IPS-15b (cell line): ENCODE measurements around the gene C11orf86.

Source experiments
- H3K27me3 ChIP-seq: one replicate; pipeline ENCODE4 v1.6.1; 2013; ENCODE audit warnings: low read length; ENCODE audit not compliant: control insufficient read depth, insufficient read depth
- H3K36me3 ChIP-seq: one replicate; pipeline ENCODE4 v1.6.1; 2013; ENCODE audit warnings: low read length; ENCODE audit not compliant: control insufficient read depth, insufficient read depth
- H3K4me1 ChIP-seq: one replicate; pipeline ENCODE4 v1.6.1; 2013; ENCODE audit warnings: mild to moderate bottlenecking, low read length; ENCODE audit not compliant: control insufficient read depth, insufficient read depth
- H3K4me3 ChIP-seq: one replicate; pipeline ENCODE4 v1.5.1; 2013; ENCODE audit warnings: low read depth, low read length
- H3K9ac ChIP-seq: one replicate; pipeline ENCODE4 v1.6.1; 2013; ENCODE audit warnings: low read depth, mild to moderate bottlenecking, low read length
- H3K9me3 ChIP-seq: one replicate; pipeline ENCODE4 v1.6.1; 2013; ENCODE audit warnings: mild to moderate bottlenecking, low read length; ENCODE audit not compliant: control insufficient read depth, insufficient read depth

Gene C11orf86, protein sequence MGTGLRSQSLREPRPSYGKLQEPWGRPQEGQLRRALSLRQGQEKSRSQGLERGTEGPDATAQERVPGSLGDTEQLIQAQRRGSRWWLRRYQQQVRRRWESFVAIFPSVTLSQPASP

DNA sequence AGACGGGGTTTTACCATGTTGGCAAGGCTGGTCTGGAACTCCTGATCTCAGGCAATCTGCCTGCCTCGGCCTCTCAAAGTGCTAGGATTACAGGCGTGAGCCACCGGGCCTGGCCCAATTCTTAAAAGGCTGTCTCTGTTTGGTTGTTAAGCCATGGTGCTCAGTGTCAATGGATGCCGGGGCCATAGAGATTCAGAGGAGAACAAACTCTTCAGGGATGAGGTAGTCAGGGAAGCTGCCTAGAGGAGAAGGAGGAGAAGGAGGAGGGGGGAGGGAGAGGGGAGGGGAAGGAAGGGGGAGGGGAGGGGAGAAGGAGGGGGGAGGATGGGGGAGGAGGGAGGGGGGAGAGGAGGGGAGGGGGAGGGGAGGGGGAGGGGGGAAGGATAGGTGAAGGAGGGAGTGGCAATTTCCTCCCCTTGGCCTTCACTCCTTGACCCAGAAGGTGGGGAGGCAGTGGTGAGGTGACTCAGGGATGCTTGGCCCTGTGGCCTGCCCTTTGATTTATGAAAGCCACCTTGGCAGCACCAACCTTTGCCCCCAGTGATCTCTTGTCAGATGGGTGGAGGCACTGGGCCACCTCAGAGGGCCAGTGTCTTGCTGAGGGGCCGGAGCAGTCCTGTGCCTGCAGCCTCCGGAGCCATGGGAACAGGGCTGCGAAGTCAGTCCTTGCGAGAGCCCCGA, at the start of gene C11orf86:
Gene C11orf86, plus strand, starts transcription at position 581 of the 681 bp plus-strand sequence. Its CDS starts 59 bp downstream, at position 640.
- Histone ChIP-seq H3K4me3 (no peak within 1 kb of the TSS), H3K27me3 (no peaks in the 10 kb centered on the region), H3K4me1 (peaks cover 3% of the 10 kb centered on the region), H3K9ac (no peak within 1 kb of the TSS), H3K9me3 (no peaks in the 10 kb centered on the region), H3K36me3 (no peaks in the 10 kb centered on the region)

DNA sequence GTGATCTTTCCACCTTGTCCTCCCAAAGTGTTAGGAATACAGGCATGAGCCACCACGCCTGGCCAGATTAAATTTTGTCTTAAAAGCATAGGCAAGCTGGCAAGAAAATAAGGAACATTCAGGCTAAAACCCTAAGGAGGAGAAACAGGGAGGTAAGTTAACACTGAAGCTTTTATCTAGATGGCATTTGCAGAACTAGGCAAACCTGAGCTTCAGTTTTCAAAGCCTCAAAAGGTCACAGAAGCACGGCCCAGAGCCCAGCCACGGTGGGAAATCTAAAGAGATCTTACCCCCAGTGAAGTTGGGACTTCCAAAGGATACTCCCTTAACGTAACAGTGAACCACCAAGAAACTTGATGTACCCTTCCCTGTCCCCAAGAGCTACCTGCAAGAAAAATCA, 45.4 kb upstream of the C11orf86 start:
- Histone ChIP-seq H3K36me3 (no peaks in the 10 kb centered on the region), H3K4me1 (no peaks in the 10 kb centered on the region), H3K4me3 (no peak overlapping the region), H3K9me3 (no peaks in the 10 kb centered on the region), H3K9ac (no peak overlapping the region), H3K27me3 (no peaks in the 10 kb centered on the region)

DNA sequence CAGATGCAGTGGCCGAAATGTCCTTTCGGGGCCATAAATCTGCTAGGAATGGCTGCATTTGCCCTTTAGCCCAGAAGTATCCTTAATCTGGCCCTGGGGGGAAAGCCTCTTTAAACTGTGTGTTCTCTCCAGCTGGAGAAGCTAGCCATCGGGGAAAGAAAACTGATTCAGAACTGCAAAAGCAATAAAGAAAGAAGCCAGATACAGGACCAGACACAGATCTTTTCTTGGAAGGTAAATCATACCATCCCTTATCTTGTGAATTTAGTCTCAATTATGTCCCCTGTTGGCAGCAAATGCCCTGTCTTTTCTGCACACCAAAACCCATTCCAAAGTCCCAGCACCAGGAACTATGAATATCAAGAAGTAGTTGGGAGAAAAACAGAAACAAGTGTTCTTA, 42.6 kb upstream of the C11orf86 start:
- Histone ChIP-seq H3K4me3 (no peak overlapping the region), H3K36me3 (no peaks in the 10 kb centered on the region), H3K4me1 (no peaks in the 10 kb centered on the region), H3K9ac (no peak overlapping the region), H3K9me3 (no peaks in the 10 kb centered on the region), H3K27me3 (no peaks in the 10 kb centered on the region)

DNA sequence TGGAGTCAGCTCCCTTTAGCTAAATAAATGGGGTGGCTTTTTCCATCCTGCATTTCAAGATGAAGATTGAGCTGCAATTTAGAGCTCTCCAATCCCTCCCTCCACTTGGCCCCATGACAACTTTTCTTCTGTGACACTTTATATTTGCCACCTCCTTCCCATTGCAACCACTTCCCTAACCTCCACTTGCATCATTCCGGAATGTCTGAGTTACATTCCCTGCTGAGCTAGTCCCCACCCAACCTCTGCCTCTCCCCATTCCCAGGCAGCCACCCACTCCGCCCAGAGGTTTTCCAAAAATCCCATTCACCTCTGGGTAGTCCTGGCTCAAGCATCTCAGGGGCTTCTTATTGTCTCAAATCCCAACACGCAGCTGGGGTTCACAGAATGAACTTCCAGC, 41.6 kb upstream of the C11orf86 start:
- H3K4me1 ChIP-seq: no peaks in the 10 kb centered on the region
- no peaks in the 10 kb centered on the region for H3K9me3 ChIP-seq
- H3K27me3 ChIP-seq: no peaks in the 10 kb centered on the region
- no peak overlapping the region for H3K4me3 ChIP-seq
- H3K9ac ChIP-seq: no peak overlapping the region
- H3K36me3 ChIP-seq: no peaks in the 10 kb centered on the region

DNA sequence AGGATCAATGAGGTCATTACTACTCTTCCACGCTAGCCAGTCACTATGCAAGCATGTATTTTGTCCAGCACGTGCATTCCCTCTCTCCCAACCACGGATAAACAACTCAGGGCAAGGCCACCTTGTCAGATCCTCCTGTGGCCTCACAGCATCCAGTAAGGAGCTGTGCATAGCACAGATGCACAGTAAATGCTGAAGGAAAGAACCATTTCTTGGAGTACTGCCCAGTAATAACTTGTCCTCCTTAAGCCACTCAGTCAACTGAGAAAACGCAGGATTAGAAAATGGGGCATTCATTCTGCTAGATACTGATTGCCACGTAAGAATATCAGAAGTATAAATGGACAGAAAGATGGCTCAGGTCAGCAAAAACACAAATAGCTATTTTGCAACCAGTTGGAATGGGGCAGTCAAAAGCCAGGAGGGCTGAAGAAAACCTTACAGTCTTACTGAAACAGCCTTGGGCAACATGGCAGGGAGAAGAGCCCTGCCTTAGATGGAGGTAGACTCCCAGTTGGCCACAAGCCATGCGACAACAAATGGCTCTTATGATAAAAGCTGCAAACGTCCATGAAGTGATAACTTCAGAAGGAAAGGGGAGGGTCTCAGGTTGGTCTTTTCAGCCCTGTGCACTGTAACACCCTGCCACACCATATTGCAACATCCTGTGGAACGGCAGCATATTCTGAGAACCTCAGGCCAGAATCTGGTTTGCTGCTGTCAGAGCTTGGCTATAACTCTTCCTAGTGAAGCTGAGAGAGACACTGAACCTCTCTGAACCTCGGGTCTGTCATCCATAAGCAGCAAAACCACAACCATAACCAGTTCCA, 39.9 kb upstream of the C11orf86 start:
- Histone ChIP-seq H3K9me3 (no peaks in the 10 kb centered on the region), H3K36me3 (no peaks in the 10 kb centered on the region), H3K9ac (no peak overlapping the region), H3K4me1 (no peaks in the 10 kb centered on the region), H3K27me3 (no peaks in the 10 kb centered on the region), H3K4me3 (no peak overlapping the region)

DNA sequence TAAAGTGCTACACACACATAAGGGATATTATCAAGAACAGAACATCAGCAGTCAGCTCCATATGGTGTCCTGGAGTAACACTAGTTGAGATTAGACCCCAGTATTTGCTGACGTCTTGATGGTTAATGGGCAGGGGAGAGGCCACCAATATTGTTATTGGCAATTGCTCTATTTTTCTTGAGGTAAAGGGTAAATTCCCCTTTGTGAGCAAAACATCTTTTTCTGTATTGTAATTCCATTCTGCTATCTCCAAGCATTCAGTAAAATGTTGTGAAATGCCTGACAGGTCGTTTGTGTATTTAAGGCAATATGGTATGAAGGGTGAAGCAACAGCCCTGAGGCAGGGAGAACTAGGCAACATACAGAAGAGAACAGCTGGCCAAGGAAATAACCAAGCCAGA, 38.8 kb upstream of the C11orf86 start:
- Histone ChIP-seq H3K9ac (no peak overlapping the region), H3K9me3 (no peaks in the 10 kb centered on the region), H3K27me3 (no peaks in the 10 kb centered on the region), H3K4me3 (no peak overlapping the region), H3K4me1 (no peaks in the 10 kb centered on the region), H3K36me3 (no peaks in the 10 kb centered on the region)

DNA sequence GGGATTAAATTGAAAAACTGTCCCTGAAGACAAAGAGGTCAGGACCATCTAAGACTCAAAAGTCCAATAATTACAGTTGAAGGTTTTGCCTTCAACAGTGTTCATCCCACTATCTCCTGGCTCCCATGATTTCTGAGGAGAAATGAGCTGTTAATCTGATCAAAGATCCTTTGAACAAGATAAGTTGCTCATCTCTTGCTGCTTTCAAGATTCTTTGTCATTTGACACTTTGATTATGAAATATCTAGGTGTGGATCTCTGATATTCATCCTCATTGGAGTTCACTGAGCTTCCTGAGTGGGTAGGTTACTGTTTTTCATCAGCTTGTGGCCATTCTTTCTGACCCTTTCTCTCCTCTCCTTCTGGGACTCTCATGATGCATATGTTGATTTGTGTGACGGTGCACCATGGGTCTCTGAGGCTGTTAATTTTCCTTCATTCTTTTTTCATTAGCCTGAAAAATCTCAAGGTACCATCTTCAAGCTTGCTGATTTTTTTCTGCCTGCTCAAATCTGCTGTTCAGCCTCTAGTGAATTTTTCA, 37.8 kb upstream of the C11orf86 start:
- Histone ChIP-seq H3K27me3 (no peaks in the 10 kb centered on the region), H3K9ac (no peak overlapping the region), H3K4me1 (no peaks in the 10 kb centered on the region), H3K4me3 (no peak overlapping the region), H3K36me3 (no peaks in the 10 kb centered on the region), H3K9me3 (no peaks in the 10 kb centered on the region)

DNA sequence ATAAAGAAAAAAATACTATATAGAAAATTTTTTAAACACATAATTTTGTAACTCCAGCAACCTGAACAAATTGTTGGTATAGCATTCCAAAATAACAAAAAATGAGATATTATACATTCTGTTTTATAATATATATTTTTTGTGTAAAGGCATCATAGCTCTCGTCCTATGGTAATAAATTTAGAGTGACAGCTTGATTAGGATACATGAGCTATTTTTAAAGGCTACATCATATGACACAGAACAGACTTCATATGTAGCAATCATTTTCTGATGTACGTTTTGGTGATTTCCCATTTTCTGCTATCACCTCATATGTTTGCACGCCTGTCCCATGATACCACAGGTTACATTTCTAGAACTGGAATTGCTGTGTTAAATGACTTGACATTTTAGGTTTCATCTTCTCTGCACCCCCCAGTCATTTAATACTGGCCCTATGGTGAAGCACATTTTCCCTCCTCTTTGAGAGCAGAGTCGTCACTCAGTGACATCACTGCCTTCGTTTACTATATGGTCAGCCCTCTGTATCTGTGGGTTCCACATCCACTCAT, 36.4 kb upstream of the C11orf86 start:
- no peaks in the 10 kb centered on the region for H3K4me1 ChIP-seq
- no peak overlapping the region for H3K9ac ChIP-seq
- H3K27me3 ChIP-seq: no peaks in the 10 kb centered on the region
- H3K36me3 ChIP-seq: no peaks in the 10 kb centered on the region
- H3K4me3 ChIP-seq: no peak overlapping the region
- no peaks in the 10 kb centered on the region for H3K9me3 ChIP-seq

DNA sequence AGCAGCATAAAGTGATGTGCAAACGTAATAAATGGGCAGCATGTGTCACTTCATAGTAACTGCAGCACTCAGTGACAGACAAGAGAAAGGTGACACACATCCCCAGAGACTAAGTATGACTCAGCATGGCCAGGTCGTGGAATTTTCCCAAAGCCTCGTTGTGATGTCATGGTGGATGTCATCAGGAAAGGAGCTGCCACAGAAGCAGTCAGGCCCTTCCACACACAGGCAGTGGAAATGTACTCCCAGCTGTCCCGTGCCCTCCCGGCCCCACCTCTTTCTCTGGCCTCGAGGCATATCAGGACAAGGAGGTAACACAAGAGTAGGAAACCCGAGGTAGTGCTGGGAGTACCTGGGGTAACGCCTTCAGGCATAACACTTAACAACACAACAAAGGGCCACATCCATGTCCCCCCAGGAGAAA, 25.0 kb upstream of the C11orf86 start:
- Histone ChIP-seq H3K27me3 (no peaks in the 10 kb centered on the region), H3K4me3 (no peak overlapping the region), H3K4me1 (peaks cover 6% of the 10 kb centered on the region), H3K36me3 (no peaks in the 10 kb centered on the region), H3K9ac (no peak overlapping the region), H3K9me3 (no peaks in the 10 kb centered on the region)

DNA sequence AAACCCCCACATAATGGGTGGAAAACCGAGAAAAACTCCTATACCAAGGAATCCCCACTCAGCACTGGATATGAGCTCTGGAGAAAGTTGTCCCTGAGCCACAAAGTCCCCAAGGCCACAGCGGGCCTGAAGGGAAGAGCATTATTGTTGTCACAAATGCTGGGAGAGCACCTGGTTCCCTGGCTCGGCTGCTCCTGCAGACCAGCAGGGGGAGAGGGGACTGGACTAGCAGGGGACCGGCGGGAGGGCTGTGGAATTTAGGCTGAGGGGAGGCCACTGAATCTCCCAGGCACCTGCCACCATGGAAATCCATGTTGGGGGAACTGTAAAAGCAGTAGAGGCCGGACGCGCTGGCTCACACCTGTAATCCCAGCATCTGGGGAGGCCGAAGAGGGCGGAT, 24.0 kb upstream of the C11orf86 start:
- Histone ChIP-seq H3K9ac (no peak overlapping the region), H3K36me3 (no peaks in the 10 kb centered on the region), H3K4me1 (peaks cover 6% of the 10 kb centered on the region), H3K27me3 (no peaks in the 10 kb centered on the region), H3K9me3 (no peaks in the 10 kb centered on the region), H3K4me3 (no peak overlapping the region)

DNA sequence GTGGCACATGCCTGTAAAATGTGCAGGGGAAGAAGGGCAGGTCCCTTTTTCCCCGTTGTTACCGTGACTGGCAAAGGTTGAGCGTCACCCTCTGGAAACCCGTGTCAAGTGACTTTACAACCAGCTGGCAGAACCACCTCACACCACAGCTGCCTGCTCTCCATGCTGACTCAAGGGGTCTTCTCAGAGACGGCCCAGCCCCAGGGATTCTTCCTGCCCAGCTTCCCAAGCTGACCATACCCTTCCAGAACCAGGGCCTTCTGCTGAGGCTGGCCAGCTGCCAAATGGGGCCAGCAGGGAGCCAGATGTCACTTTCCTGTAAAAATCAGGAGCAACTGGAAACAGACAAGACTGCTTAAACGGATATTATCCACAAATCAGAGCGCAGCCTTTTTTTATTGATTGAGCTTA, 23.2 kb upstream of the C11orf86 start:
- H3K4me1 ChIP-seq: peaks cover 9% of the 10 kb centered on the region
- no peaks in the 10 kb centered on the region for H3K9me3 ChIP-seq
- H3K4me3 ChIP-seq: no peak overlapping the region
- H3K36me3 ChIP-seq: no peaks in the 10 kb centered on the region
- no peaks in the 10 kb centered on the region for H3K27me3 ChIP-seq
- no peak overlapping the region for H3K9ac ChIP-seq
